Measurements from ENCODE around the gene METTL9.
"Not testable (repeated sequence)": the region's sequence is repeated elsewhere in the genome, so short reads cannot be mapped to it uniquely, and the experiment has no call there.

The METTL9 gene

DNA sequence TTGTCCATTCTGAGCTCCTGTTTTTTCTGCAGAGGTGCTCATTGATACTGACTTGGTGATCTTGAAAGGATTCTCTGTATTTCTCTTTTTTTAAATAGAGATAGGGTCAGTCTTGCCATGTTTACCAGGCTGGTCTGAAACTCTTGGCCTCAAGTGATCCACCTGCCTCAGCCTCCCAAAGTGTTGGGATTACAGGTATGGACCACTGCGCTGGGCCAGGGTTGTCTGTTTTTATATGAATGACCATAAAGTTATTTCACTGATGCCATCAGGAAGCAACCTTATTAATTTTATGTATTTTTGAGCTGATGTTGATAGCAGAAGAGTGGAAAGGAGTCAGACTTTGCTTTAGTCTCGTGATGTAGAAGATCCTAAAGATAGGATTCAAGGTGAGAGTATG is 35.7 kb upstream of the METTL9 start:
- no peak overlapping the region for H3K9ac ChIP-seq (ENCODE audit: low read depth, low read length)
- H3K36me3 ChIP-seq (ENCODE audit: insufficient read depth, low read depth, low read length), result no peaks in the 10 kb centered on the region
- no peaks in the 10 kb centered on the region for H3K27me3 ChIP-seq (ENCODE audit: insufficient read depth, low read length)
- H3K4me1 ChIP-seq (ENCODE audit: insufficient read depth, low read length), result no peaks in the 10 kb centered on the region
- no peak overlapping the region for H3K27ac ChIP-seq (ENCODE audit: low read length)
- H3K9me3 ChIP-seq (ENCODE audit: insufficient read depth, low read depth, low read length), result no peaks in the 10 kb centered on the region
- H3K4me3 ChIP-seq (ENCODE audit: low read length), result no peak overlapping the region

DNA sequence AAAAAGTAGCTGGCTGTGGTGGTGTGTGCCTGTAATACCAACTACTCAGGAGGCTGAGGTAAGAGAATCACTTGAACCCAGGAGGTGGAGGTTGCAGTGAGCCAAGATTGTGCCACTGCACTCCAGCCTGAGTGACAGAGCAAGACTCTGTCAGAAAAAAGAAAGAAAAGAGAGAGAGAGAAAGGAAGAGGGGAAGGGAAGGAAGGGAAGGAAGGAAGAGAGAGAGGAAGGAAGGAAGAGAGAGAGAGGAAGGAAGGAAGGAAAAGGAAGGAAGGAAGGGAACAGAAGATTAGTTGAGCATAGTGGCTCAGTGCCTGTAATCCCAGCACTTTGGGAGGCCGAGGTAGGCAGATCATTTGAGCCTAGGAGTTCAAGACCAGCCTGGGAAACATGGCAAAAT is 35.0 kb upstream of the METTL9 start:
- H3K4me3 ChIP-seq (ENCODE audit: low read length); H3K4me1 ChIP-seq (ENCODE audit: insufficient read depth, low read length); H3K36me3 ChIP-seq (ENCODE audit: insufficient read depth, low read depth, low read length); H3K9me3 ChIP-seq (ENCODE audit: insufficient read depth, low read depth, low read length); H3K9ac ChIP-seq (ENCODE audit: low read depth, low read length); H3K27ac ChIP-seq (ENCODE audit: low read length); H3K27me3 ChIP-seq (ENCODE audit: insufficient read depth, low read length): not testable (repeated sequence)

DNA sequence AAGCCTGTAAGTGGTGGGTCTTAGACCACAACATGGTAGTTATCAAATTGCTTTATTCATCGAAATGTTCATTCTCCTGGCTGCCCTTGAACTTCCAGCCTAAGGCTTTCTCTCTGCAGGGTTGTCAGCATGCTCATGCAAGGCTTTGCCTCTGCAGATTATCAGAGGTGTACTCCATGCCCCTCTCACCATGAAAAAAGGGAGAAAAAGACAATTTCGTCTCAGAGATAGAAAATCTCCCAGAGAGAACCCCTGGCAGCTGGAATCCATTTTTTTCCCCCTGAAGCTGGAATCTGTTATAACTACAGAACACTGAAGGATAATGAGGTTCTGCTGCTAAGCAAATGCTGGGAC is 33.9 kb upstream of the METTL9 start:
- Histone ChIP-seq H3K4me1 (ENCODE audit: insufficient read depth, low read length) (no peaks in the 10 kb centered on the region), H3K36me3 (ENCODE audit: insufficient read depth, low read depth, low read length) (no peaks in the 10 kb centered on the region), H3K9ac (ENCODE audit: low read depth, low read length) (no peak overlapping the region), H3K9me3 (ENCODE audit: insufficient read depth, low read depth, low read length) (no peaks in the 10 kb centered on the region), H3K27me3 (ENCODE audit: insufficient read depth, low read length) (no peaks in the 10 kb centered on the region), H3K4me3 (ENCODE audit: low read length) (no peak overlapping the region), H3K27ac (ENCODE audit: low read length) (no peak overlapping the region)

DNA sequence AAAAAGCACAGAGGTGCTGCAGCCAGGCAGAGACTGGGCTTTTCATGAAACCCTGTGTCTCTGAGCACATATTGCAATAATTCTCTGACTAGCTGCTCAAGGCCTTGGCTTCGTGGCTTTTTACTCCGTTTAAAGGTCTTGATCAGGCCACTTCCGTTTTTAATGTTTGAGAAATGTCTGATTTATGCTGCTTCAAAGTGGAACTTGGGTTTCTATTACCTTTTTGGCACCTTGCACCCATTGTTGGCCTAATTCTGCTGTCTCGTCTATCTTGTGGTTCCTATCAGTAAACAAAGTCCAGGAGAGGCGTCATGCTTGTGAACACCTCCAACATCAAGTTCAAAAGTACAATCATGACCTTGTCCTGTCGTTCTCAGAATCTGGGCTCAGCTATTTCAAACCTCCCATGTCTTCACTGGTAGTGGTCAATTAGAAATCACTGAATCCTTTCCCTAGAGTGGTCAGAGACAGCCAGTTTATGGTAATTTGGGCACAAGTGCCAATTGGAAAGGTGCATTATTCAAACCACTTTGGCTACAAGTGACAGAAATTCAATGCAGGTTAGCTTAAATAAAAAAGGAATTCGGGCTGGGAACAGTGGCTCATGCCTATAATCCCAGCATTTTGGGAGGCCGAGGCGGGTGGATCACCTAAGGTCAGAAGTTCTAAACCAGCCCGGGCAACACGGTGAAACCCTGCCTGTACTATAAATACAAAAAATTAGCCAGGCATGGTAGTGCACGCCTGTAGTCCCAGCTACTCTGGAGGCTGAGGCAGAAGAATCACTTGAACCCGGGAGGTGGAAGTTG is 33.3 kb upstream of the METTL9 start:
- Histone ChIP-seq H3K9ac (ENCODE audit: low read depth, low read length) (no peak overlapping the region), H3K4me1 (ENCODE audit: insufficient read depth, low read length) (no peaks in the 10 kb centered on the region), H3K9me3 (ENCODE audit: insufficient read depth, low read depth, low read length) (no peaks in the 10 kb centered on the region), H3K4me3 (ENCODE audit: low read length) (no peak overlapping the region), H3K27me3 (ENCODE audit: insufficient read depth, low read length) (no peaks in the 10 kb centered on the region), H3K36me3 (ENCODE audit: insufficient read depth, low read depth, low read length) (no peaks in the 10 kb centered on the region), H3K27ac (ENCODE audit: low read length) (no peak overlapping the region)

DNA sequence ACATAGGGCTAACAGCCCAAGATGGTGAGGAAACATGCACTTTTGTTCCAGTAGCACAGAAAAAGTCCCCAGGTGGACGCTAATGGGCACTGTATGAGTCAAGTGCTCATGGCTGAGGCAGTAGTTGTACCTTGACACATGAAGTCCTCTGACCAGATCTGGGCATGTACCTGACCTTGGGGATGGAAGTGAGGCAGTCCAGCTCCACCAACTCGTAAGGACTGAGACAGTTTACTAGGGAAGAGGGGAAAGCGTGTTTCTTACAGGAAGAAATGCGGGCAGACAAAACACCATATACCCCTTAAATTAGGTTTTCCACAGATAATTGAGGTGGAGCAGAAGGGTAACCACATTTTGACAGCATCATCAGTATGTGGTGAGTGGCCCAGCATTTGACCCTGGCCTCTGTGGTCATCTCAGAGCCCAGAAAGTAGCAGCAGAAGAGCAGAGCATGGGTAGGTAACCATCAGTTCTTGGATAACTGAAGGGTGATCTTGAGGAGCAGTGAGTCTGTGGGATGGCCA is 32.4 kb upstream of the METTL9 start:
- Histone ChIP-seq H3K9me3 (ENCODE audit: insufficient read depth, low read depth, low read length) (no peaks in the 10 kb centered on the region), H3K27ac (ENCODE audit: low read length) (no peak overlapping the region), H3K9ac (ENCODE audit: low read depth, low read length) (no peak overlapping the region), H3K36me3 (ENCODE audit: insufficient read depth, low read depth, low read length) (no peaks in the 10 kb centered on the region), H3K4me1 (ENCODE audit: insufficient read depth, low read length) (no peaks in the 10 kb centered on the region), H3K4me3 (ENCODE audit: low read length) (no peak overlapping the region), H3K27me3 (ENCODE audit: insufficient read depth, low read length) (no peaks in the 10 kb centered on the region)

DNA sequence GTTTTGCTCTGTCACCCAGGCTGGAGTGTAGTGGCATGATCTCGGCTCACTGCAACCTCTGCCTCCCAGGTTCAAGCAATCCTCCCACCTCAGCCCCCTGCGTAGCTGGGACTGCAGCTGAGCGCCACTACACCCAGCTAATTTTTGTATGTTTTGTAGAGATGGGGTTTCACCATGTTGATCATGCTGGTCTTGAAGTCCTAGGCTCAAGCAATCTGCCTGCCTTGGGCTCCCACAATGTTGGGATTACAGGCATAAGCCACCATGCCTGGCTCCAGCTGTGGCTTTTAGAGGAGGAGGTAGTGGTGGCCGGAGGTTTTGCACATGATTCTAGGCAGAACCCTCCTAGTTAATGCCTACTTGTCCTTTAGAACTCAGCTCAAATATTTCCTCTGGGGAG is 31.9 kb upstream of the METTL9 start:
- H3K4me1 ChIP-seq (ENCODE audit: insufficient read depth, low read length); H3K36me3 ChIP-seq (ENCODE audit: insufficient read depth, low read depth, low read length); H3K9me3 ChIP-seq (ENCODE audit: insufficient read depth, low read depth, low read length): not testable (repeated sequence)

DNA sequence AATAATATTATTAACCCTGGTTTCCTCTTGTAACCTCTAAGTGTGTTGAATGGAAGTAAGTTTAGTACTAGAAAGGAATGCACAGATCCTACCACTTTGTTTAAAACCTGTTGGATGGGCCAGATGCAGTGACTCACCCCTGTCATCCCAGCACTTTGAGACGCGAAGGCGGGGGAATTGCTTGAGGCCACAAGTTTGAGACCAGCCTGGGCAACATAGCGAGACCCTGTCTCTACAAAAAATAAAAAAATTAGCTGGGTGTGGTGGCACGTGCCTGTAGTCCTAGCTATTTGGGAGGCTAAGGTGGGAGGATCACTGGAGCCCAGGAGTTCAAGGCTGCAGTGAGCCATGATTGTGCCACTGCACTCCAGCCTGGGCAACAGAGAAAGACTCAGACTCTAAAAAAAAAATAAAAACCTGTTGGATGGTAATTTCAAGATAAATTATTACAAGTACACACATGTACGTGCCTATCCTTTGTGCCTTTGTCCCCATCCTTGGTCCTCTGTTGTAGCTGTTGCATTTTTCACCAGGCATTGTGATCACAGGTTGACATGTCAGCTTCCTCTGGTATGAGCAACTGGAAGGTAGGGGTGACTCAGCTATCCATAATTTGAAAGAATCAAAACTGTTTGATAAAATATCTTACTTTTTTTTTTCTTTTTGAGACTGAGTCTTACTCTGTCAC is 30.7 kb upstream of the METTL9 start:
- no peaks in the 10 kb centered on the region for H3K36me3 ChIP-seq (ENCODE audit: insufficient read depth, low read depth, low read length)
- no peak overlapping the region for H3K27ac ChIP-seq (ENCODE audit: low read length)
- no peaks in the 10 kb centered on the region for H3K4me1 ChIP-seq (ENCODE audit: insufficient read depth, low read length)
- no peak overlapping the region for H3K4me3 ChIP-seq (ENCODE audit: low read length)
- no peak overlapping the region for H3K9ac ChIP-seq (ENCODE audit: low read depth, low read length)
- no peaks in the 10 kb centered on the region for H3K9me3 ChIP-seq (ENCODE audit: insufficient read depth, low read depth, low read length)
- H3K27me3 ChIP-seq (ENCODE audit: insufficient read depth, low read length), result no peaks in the 10 kb centered on the region

More for the DNA sequence above, 31.9 kb upstream of the METTL9 start:
- H3K4me3 ChIP-seq (ENCODE audit: low read length); H3K27me3 ChIP-seq (ENCODE audit: insufficient read depth, low read length); H3K9ac ChIP-seq (ENCODE audit: low read depth, low read length); H3K27ac ChIP-seq (ENCODE audit: low read length): not testable (repeated sequence)

DNA sequence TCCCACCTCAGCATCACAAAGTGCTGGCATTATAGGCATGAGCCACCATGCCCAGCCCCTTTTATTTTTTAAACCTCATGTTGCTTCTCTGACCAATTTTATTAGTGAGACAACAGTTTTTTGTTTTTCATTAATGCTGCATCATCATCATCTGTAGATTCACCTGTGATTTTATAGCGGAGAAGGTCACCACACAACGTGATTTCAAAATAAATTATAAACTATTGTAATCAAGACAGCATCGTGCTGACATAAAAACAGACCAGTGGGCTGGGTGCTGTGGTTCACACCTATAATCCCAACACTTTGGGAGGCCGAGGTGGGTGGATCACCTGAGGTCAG is 28.7 kb upstream of the METTL9 start:
- Histone ChIP-seq H3K9me3 (ENCODE audit: insufficient read depth, low read depth, low read length) (no peaks in the 10 kb centered on the region), H3K27ac (ENCODE audit: low read length) (no peak overlapping the region), H3K4me3 (ENCODE audit: low read length) (no peak overlapping the region), H3K36me3 (ENCODE audit: insufficient read depth, low read depth, low read length) (no peaks in the 10 kb centered on the region), H3K9ac (ENCODE audit: low read depth, low read length) (no peak overlapping the region), H3K27me3 (ENCODE audit: insufficient read depth, low read length) (no peaks in the 10 kb centered on the region), H3K4me1 (ENCODE audit: insufficient read depth, low read length) (no peaks in the 10 kb centered on the region)

DNA sequence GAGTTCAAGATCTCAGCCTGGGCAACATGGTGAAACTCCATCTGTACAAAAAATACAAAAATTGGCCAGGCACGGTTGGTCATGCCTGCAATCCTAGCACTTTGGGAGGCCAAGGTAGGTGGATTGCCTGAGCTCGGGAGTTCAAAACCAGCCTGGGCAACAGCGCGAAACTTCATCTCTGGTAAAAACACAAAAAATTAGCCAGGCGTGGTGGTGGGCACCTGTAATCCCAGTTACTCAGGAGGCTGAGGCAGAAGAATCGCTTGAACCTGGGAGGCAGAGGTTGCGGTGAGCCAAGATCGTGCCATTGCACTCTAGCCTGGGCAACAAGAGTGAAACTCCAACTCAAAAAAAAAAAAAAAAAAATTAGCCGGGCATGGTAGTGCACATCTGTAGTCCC is 25.9 kb upstream of the METTL9 start:
- H3K9ac ChIP-seq (ENCODE audit: low read depth, low read length); H3K9me3 ChIP-seq (ENCODE audit: insufficient read depth, low read depth, low read length); H3K4me3 ChIP-seq (ENCODE audit: low read length); H3K4me1 ChIP-seq (ENCODE audit: insufficient read depth, low read length); H3K27ac ChIP-seq (ENCODE audit: low read length); H3K27me3 ChIP-seq (ENCODE audit: insufficient read depth, low read length); H3K36me3 ChIP-seq (ENCODE audit: insufficient read depth, low read depth, low read length): not testable (repeated sequence)

DNA sequence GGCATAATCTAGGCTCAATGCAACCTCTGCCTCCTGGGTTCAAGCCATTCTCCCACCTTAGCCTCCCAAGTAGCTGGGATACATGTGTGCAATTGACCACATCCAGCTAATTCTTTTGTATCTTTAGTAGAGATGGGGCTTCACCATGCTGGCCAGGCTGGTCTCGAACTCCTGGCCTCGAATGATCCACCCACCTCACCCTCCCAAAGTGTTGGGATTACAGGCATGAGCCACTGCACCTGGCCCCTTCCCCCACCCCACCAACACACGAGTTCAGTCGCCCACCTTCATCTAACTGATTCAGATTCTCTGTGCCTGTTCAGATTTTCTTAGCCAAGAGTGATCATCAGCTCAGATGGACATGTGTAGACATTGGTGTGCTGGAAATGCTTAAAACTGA is 25.0 kb upstream of the METTL9 start:
- Histone ChIP-seq H3K27ac (ENCODE audit: low read length) (no peak overlapping the region), H3K4me1 (ENCODE audit: insufficient read depth, low read length) (no peaks in the 10 kb centered on the region), H3K9ac (ENCODE audit: low read depth, low read length) (no peak overlapping the region), H3K36me3 (ENCODE audit: insufficient read depth, low read depth, low read length) (no peaks in the 10 kb centered on the region), H3K27me3 (ENCODE audit: insufficient read depth, low read length) (no peaks in the 10 kb centered on the region), H3K4me3 (ENCODE audit: low read length) (no peak overlapping the region), H3K9me3 (ENCODE audit: insufficient read depth, low read depth, low read length) (no peaks in the 10 kb centered on the region)

DNA sequence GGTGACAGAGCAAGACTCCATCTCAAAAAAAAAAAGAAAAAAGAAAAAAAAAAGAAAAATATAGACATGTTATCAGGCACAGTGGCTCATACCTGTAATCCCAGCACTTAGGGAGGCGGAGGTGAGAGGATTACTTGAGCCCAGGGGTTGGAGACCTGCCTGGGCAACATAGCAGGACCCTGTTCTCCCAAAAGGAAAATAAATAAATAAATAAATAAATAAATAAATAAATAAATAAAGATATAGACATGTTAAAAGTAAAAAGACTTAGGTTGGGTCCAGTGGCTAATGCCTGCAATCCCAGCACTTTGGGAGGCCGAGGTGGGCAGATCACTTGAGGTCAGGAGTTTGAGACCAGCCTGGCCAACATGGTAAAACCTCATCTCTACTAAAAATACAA is 23.1 kb upstream of the METTL9 start:
- not testable (repeated sequence) for H3K36me3 ChIP-seq (ENCODE audit: insufficient read depth, low read depth, low read length); H3K9ac ChIP-seq (ENCODE audit: low read depth, low read length)

DNA sequence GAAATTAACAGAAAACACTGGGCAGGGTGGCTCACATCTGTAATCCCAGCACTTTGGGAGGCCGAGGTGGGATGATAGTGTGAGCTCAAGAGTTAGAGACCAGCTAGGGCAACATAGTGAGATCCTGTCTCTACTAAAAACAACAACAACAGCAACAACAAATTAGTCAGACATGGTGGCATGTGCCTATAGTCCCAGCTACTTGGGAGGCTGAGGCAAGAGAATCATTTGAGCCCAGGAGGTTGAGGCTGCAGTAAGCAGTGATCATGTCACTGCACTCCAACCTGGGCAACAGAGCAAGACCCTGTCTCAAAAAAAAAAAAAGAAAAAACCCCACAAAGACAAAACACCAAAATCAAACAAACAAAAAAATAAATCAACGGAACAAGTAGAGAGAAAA is 21.9 kb upstream of the METTL9 start:
- not testable (repeated sequence) for H3K4me1 ChIP-seq (ENCODE audit: insufficient read depth, low read length); H3K27ac ChIP-seq (ENCODE audit: low read length); H3K36me3 ChIP-seq (ENCODE audit: insufficient read depth, low read depth, low read length); H3K27me3 ChIP-seq (ENCODE audit: insufficient read depth, low read length); H3K4me3 ChIP-seq (ENCODE audit: low read length); H3K9me3 ChIP-seq (ENCODE audit: insufficient read depth, low read depth, low read length); H3K9ac ChIP-seq (ENCODE audit: low read depth, low read length)

More for the DNA sequence above, 23.1 kb upstream of the METTL9 start:
- not testable (repeated sequence) for H3K9me3 ChIP-seq (ENCODE audit: insufficient read depth, low read depth, low read length); H3K27me3 ChIP-seq (ENCODE audit: insufficient read depth, low read length); H3K4me3 ChIP-seq (ENCODE audit: low read length); H3K27ac ChIP-seq (ENCODE audit: low read length); H3K4me1 ChIP-seq (ENCODE audit: insufficient read depth, low read length)

Measured in iPS-20b (cell line).